ENCODE measurements around the gene KLK10. TPM values are rescaled to one million over a fixed set of nuclear protein-coding genes. Genes with fewer than 3 reads are reported as not detected.

KLK10 gene
- total RNA-seq, 1 experiment from 2014 or later, result 33.6 TPM

DNA sequence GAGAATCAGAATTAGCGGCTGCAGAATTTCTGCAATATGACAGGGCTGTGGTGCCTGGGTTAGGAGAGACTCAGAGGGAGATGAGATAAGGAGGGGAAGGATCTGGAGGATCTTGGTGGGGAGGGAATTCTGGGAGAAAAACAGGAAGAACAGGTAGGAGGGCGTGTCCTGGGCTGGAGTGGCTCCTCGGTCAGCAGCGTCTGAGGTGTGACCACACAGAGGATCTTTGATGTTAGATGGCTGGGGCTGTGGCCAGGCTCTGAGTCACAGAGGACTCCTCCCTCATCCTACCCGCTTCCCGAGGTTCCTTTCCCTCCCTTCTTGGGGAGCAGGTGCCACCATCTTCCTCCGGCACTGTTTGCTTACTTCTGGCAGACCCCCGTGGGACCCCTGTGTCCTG lies 43.7 kb downstream of the KLK10 start (continued):
- TF ChIP-seq SRF (IDR thresholded peaks at IDR 0.05; ENCODE audit: low read depth) (no peak), POLR2AphosphoS5 (IDR thresholded peaks at IDR 0.05; ENCODE audit: low read depth, low read length) (peak; percentile 90), YY1 (IDR thresholded peaks at IDR 0.05; ENCODE audit: extremely low read depth, insufficient replicate concordance, low read depth, low read length) (peak; percentile 28), CBX3 (IDR thresholded peaks at IDR 0.05; ENCODE audit: low read depth) (peak; percentile 96; the same call in 1 of the 2 replicates), CEBPB (IDR thresholded peaks at IDR 0.05; ENCODE audit: low read depth) (no peak), SIN3A (IDR thresholded peaks at IDR 0.05; ENCODE audit: low read depth) (no peak), POLR2A (IDR thresholded peaks at IDR 0.05; ENCODE audit: borderline replicate concordance, extremely low read depth, insufficient read depth, insufficient read length) (no peak), EZH2phosphoT487 (IDR thresholded peaks at IDR 0.05; ENCODE audit: borderline replicate concordance) (no peak), ZNF274 (IDR thresholded peaks at IDR 0.05; ENCODE audit: low read depth, low read length) (no peak)
- TF ChIP-seq, protein P1, sequence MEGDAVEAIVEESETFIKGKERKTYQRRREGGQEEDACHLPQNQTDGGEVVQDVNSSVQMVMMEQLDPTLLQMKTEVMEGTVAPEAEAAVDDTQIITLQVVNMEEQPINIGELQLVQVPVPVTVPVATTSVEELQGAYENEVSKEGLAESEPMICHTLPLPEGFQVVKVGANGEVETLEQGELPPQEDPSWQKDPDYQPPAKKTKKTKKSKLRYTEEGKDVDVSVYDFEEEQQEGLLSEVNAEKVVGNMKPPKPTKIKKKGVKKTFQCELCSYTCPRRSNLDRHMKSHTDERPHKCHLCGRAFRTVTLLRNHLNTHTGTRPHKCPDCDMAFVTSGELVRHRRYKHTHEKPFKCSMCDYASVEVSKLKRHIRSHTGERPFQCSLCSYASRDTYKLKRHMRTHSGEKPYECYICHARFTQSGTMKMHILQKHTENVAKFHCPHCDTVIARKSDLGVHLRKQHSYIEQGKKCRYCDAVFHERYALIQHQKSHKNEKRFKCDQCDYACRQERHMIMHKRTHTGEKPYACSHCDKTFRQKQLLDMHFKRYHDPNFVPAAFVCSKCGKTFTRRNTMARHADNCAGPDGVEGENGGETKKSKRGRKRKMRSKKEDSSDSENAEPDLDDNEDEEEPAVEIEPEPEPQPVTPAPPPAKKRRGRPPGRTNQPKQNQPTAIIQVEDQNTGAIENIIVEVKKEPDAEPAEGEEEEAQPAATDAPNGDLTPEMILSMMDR (IDR thresholded peaks at IDR 0.05 in 2 of 3, conservative IDR thresholded peaks at IDR 0.05 in 1 of 3; ENCODE audit: borderline replicate concordance in 1 of 3, insufficient read depth in 1 of 3, low read depth in 2 of 3, low read length in 2 of 3), result no peak

DNA sequence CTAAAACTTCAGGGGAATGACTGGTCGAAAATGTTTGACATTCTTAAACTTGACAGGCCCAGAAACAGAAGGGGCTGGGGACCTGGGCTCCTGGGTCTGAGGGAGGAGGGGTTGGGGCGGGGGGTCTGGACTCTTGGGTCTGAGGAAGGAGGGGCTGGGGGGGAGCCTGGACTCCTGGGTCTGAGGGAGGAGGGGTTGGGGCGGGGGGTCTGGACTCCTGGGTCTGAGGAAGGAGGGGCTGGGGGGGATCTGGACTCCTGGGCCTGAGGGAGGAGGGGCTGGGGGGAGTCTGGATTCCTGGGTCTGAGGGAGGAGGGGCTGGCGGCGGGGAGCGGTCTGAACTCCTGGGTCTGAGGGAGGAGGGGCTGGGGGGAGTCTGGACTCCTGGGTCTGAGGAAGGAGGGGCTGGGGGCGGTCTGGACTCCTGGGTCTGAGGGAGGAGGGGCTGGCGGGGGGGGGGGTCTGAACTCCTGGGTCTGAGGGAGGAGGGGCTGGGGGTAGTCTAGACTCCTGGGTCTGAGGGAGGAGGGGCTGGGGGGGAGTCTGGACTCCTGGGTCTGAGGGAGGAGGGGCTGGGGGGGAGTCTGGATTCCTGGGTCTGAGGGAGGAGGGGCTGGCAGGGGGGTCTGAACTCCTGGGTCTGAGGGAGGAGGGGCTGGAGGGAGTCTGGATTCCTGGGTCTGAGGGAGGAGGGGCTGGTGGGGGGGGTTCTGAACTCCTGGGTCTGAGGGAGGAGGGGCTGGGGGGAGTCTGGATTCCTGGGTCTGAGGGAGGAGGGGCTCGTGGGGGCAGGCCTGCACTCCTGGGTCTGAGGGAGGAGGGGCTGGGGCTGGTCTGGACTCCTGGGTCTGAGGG lies 44.6 kb downstream of the KLK10 start:
- TF ChIP-seq, protein P2, sequence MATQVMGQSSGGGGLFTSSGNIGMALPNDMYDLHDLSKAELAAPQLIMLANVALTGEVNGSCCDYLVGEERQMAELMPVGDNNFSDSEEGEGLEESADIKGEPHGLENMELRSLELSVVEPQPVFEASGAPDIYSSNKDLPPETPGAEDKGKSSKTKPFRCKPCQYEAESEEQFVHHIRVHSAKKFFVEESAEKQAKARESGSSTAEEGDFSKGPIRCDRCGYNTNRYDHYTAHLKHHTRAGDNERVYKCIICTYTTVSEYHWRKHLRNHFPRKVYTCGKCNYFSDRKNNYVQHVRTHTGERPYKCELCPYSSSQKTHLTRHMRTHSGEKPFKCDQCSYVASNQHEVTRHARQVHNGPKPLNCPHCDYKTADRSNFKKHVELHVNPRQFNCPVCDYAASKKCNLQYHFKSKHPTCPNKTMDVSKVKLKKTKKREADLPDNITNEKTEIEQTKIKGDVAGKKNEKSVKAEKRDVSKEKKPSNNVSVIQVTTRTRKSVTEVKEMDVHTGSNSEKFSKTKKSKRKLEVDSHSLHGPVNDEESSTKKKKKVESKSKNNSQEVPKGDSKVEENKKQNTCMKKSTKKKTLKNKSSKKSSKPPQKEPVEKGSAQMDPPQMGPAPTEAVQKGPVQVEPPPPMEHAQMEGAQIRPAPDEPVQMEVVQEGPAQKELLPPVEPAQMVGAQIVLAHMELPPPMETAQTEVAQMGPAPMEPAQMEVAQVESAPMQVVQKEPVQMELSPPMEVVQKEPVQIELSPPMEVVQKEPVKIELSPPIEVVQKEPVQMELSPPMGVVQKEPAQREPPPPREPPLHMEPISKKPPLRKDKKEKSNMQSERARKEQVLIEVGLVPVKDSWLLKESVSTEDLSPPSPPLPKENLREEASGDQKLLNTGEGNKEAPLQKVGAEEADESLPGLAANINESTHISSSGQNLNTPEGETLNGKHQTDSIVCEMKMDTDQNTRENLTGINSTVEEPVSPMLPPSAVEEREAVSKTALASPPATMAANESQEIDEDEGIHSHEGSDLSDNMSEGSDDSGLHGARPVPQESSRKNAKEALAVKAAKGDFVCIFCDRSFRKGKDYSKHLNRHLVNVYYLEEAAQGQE (IDR thresholded peaks at IDR 0.05; ENCODE audit: low read depth), result no peak
- TF ChIP-seq JUND (IDR thresholded peaks at IDR 0.05), result no peak
- TF ChIP-seq SP1 (IDR thresholded peaks at IDR 0.05; ENCODE audit: low read depth), result no peak
- no peak for TF ChIP-seq SIN3A (IDR thresholded peaks at IDR 0.05; ENCODE audit: low read depth)
- TF ChIP-seq, protein P3, sequence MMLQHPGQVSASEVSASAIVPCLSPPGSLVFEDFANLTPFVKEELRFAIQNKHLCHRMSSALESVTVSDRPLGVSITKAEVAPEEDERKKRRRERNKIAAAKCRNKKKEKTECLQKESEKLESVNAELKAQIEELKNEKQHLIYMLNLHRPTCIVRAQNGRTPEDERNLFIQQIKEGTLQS (IDR thresholded peaks at IDR 0.05), result no peak
- no peak for TF ChIP-seq CBX3 (IDR thresholded peaks at IDR 0.05; ENCODE audit: low read depth)
- TF ChIP-seq EZH2phosphoT487 (IDR thresholded peaks at IDR 0.05; ENCODE audit: borderline replicate concordance), result no peak
- no peak for TF ChIP-seq TCF7L2 (IDR thresholded peaks at IDR 0.05; ENCODE audit: borderline replicate concordance, extremely low read depth, insufficient read depth, insufficient read length)
- no peak for TF ChIP-seq RAD21 (IDR thresholded peaks at IDR 0.05; ENCODE audit: low read depth)
- no peak for TF ChIP-seq POLR2A (IDR thresholded peaks at IDR 0.05; ENCODE audit: borderline replicate concordance, extremely low read depth, insufficient read depth, insufficient read length)
- no peak for TF ChIP-seq ELF1 (IDR thresholded peaks at IDR 0.05; ENCODE audit: borderline replicate concordance, low read depth)
- TF ChIP-seq FOSL1 (IDR thresholded peaks at IDR 0.05; ENCODE audit: low read depth), result no peak
- no peak for TF ChIP-seq POLR2AphosphoS5 (IDR thresholded peaks at IDR 0.05; ENCODE audit: low read depth, low read length)
- TF ChIP-seq EZH2 (IDR thresholded peaks at IDR 0.05), result no peak
- peaks cover 43 to 90% of the 10 kb centered on the region in 2 experiments for H3K4me1 ChIP-seq (ENCODE audit: control insufficient read depth in 1 of 2, insufficient read depth in 2 of 2, low read length in 2 of 2)
- H4K20me1 ChIP-seq (ENCODE audit: insufficient read depth), result no peaks in the 10 kb centered on the region
- H3K27me3 ChIP-seq (ENCODE audit: insufficient read depth, low read length), result no peaks in the 10 kb centered on the region
- DNase-seq (ENCODE audit: low read depth, low spot score) (no peak), ATAC-seq (no peak)
- no peaks in the 10 kb centered on the region for H3K79me2 ChIP-seq (ENCODE audit: insufficient read depth, low read length)
- H3K9ac ChIP-seq (ENCODE audit: low read length), result peak overlapping the region; percentile 19; the same call in 1 of the 2 replicates
- no peak overlapping the region; the same call in 1 of the 2 replicates for H3K27ac ChIP-seq (ENCODE audit: low read depth, low read length)
- H3K4me3 ChIP-seq (replicated peaks in 1 of 2; ENCODE audit: low read depth in 1 of 2, low read length in 2 of 2), result no peak overlapping the region
- H3K9me3 ChIP-seq (ENCODE audit: control insufficient read depth in 1 of 2, insufficient read depth in 1 of 2, low read depth in 1 of 2, low read length in 2 of 2), result no peaks in the 10 kb centered on the region
- intact Hi-C loops (cut with micrococcal nuclease), result no loop called here
- H3K4me2 ChIP-seq (ENCODE audit: low read length), result peak overlapping the region; percentile 63; the same call in 1 of the 2 replicates
- H2AFZ ChIP-seq (ENCODE audit: low read depth, low read length, poor library complexity, severe bottlenecking), result no peak overlapping the region
- no peaks in the 10 kb centered on the region for H3K9me2 ChIP-seq (ENCODE audit: insufficient read depth)
- ChIA-PET CTCF (no interaction called here), RAD21 (ENCODE audit: low non-redundant PET in 1 of 2, low total read pairs in 2 of 2, uncharacterized antibody in 2 of 2, unreplicated experiment in 2 of 2) (no interaction called here), POLR2A (interaction anchor here (1.7 kb wide), 1 partner anchor 26 kb away, joined by 4 read pairs; the partner anchor contains the start of gene KLK8)
- H3K36me3 ChIP-seq (ENCODE audit: control insufficient read depth in 1 of 2, insufficient read depth in 2 of 2, low read length in 2 of 2), result no peaks in the 10 kb centered on the region
- BruUV-seq (replicated peaks), result no TSS peak
